ENCODE data around the gene OGG1. TPM values are rescaled to one million over a fixed set of nuclear protein-coding genes. Genes with fewer than 3 reads are reported as not detected.

OGG1 gene
- total and polyA plus RNA-seq, 12 donors: 5.2 to 15.1 (median 8.5) TPM

DNA sequence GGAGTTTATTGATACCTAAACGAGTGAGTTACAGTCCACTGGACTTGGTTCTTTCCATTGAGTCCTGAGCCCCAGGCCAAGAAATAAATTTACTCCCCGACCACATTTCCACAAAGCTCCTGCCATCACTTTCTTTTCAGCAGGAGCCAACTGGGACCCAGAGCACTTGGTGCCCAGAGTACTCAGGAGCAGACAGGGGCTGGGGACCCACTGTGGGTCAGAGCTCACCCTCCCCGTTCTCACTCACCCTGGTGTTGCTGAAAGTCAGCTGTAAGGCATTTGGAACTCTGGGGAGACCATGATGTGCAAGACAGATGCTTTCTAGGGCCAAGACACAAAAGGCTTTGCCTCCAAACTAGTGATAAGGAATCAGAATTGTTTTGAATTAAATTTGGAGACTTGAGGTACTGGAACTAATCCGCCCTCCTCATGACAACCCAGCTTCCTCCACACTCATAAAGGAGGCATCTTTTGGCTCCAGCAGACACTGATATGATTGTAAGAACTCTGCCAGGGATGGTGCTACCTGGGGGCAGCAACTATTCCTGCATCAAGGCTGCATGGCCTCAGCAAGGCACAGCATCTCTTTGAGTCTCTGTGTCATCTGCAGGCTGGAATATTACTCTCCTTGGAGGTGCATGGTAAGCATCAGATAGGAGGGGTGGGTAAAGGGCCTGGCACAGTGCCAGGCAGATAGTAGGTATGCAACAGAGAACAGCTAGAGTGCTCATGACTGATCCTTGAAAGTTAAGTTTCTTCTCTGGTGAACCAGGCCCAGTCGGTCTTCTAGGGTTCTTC is 27.3 kb downstream of the OGG1 start:
- Histone ChIP-seq H3K27me3 (no peaks in the 10 kb centered on the region), H3K27ac (peak overlapping the region in 1 of 10 donors; percentile 90), H3K4me1 (peaks cover 0 to 55% (median 0%) of the 10 kb centered on the region in 9 donors), H3K36me3 (peaks cover 0 to 27% (median 16%) of the 10 kb centered on the region in 9 donors), H3K4me3 (no peak overlapping the region), H3K9me3 (no peaks in the 10 kb centered on the region)
- no peak for DNase-seq
- ATAC-seq: no peak
- TF ChIP-seq CTCF (IDR thresholded peaks at IDR 0.05): no peak
- intact Hi-C loops (cut with DNase I): no loop called here
- WGBS, 2 donors: 70 to 87% methylated on average over 5 of the region's 5 CpGs

DNA sequence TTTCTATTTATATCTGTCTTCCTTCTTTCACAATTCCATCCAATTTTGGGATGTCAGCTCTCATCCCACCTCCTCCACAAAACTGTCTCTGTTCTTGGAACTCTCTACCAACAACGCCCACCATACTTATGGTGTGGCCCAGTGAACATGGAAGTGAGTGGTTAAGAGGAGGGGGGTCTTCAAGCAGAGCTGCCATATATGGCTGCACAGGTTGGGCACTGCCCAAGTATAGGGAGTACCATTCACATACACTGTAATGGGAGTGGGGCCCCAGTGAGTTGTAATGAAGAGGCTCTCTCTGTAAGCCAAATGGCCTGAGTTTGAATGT is 27.9 kb downstream of the OGG1 start:
- H3K36me3 ChIP-seq: peaks cover 0 to 32% (median 22%) of the 10 kb centered on the region in 9 donors
- ATAC-seq (no peak), DNase-seq (no peak)
- WGBS, 2 donors: 91 to 97% methylated on average over 1 of the region's 1 CpG
- H3K27me3 ChIP-seq: no peaks in the 10 kb centered on the region
- H3K4me3 ChIP-seq: no peak overlapping the region
- peak overlapping the region in 1 of 10 donors; percentile 90 for H3K27ac ChIP-seq
- intact Hi-C loops (cut with DNase I): no loop called here
- TF ChIP-seq CTCF (IDR thresholded peaks at IDR 0.05): no peak
- H3K4me1 ChIP-seq: peaks cover 0 to 59% (median 0%) of the 10 kb centered on the region in 9 donors
- no peaks in the 10 kb centered on the region for H3K9me3 ChIP-seq

GRCh38 chr3:9778143-9779074 is 28.7 kb downstream of the OGG1 start:
- DNase-seq: no peak
- Histone ChIP-seq H3K27me3 (no peaks in the 10 kb centered on the region), H3K4me1 (peaks cover 0 to 63% (median 0%) of the 10 kb centered on the region in 9 donors), H3K36me3 (peaks cover 0 to 40% (median 24%) of the 10 kb centered on the region in 9 donors), H3K4me3 (no peak overlapping the region), H3K27ac (peak overlapping the region in 1 of 10 donors; percentile 90), H3K9me3 (no peaks in the 10 kb centered on the region)
- 81 to 82% methylated on average over 5 of the region's 5 CpGs for WGBS, 2 donors
- peak in 1 of 8 donors; percentile 55 for ATAC-seq
- intact Hi-C loops (cut with DNase I): no loop called here
- TF ChIP-seq CTCF (IDR thresholded peaks at IDR 0.05): no peak

GRCh38 chr3:9779075-9779593 is 29.4 kb downstream of the OGG1 start:
- H3K27ac ChIP-seq: peak overlapping the region in 1 of 10 donors; percentile 90
- intact Hi-C loops (cut with DNase I): no loop called here
- H3K36me3 ChIP-seq: peaks cover 0 to 47% (median 31%) of the 10 kb centered on the region in 9 donors
- peaks cover 0 to 63% (median 0%) of the 10 kb centered on the region in 9 donors for H3K4me1 ChIP-seq
- H3K4me3 ChIP-seq: no peak overlapping the region
- H3K9me3 ChIP-seq: no peaks in the 10 kb centered on the region
- no peak for TF ChIP-seq CTCF (IDR thresholded peaks at IDR 0.05)
- H3K27me3 ChIP-seq: no peaks in the 10 kb centered on the region
- ATAC-seq: no peak
- no peak for DNase-seq
- 80% methylated on average over 6 of the region's 6 CpGs for WGBS, 2 donors
